Neural cell (in vitro differentiated cells): ENCODE results near the gene C11orf42.
"Not testable (repeated sequence)": the region's sequence is repeated elsewhere in the genome, so short reads cannot be mapped to it uniquely, and the experiment has no call there.

Source experiments
- CTCF ChIP-seq: fragments of 450-650 bp; IDR thresholded peaks from 2 replicates; pipeline ENCODE4 v1.5.1; 2014; ENCODE audit warnings: antibody characterized with exemption, mild to moderate bottlenecking, moderate library complexity; ENCODE audit not compliant: poor library complexity, severe bottlenecking
- EP300 ChIP-seq: fragments of 450-650 bp; conservative IDR thresholded peaks from 2 replicates; pipeline ENCODE4 v1.6.1; 2014; ENCODE audit warnings: antibody characterized with exemption, mild to moderate bottlenecking, moderate library complexity; ENCODE audit not compliant: poor library complexity, severe bottlenecking
- POLR2AphosphoS5 ChIP-seq: IDR thresholded peaks from 2 replicates; pipeline ENCODE4 v1.6.1; 2012
- RAD21 ChIP-seq: fragments of 450-650 bp; conservative IDR thresholded peaks from 2 replicates; pipeline ENCODE4 v1.6.1; 2014; ENCODE audit warnings: antibody characterized with exemption, mild to moderate bottlenecking, moderate library complexity

GRCh38 chr11:6248897-6249296, 43.5 kb downstream of the C11orf42 start:
- not testable (repeated sequence) for TF ChIP-seq CTCF, EP300, RAD21, POLR2AphosphoS5
